Neural cell (in vitro differentiated cells): Measurements from ENCODE around the gene MID1.

Experiments
- POLR2AphosphoS5 ChIP-seq: IDR thresholded peaks from 2 replicates; pipeline ENCODE4 v1.6.1; 2012
- TAF1 ChIP-seq: IDR thresholded peaks from 2 replicates; pipeline ENCODE4 v1.6.1; 2012; ENCODE audit warnings: low read depth
- TF ChIP-seq, protein P1 (sequence below): fragments of 450-650 bp; IDR thresholded peaks from 2 replicates; pipeline ENCODE4 v1.5.1; 2014; ENCODE audit warnings: antibody characterized with exemption, mild to moderate bottlenecking, moderate library complexity; ENCODE audit not compliant: poor library complexity, severe bottlenecking
- TF ChIP-seq, protein P2 (sequence below): IDR thresholded peaks from 2 replicates; pipeline ENCODE4 v1.6.1; 2012; ENCODE audit warnings: borderline replicate concordance

DNA sequence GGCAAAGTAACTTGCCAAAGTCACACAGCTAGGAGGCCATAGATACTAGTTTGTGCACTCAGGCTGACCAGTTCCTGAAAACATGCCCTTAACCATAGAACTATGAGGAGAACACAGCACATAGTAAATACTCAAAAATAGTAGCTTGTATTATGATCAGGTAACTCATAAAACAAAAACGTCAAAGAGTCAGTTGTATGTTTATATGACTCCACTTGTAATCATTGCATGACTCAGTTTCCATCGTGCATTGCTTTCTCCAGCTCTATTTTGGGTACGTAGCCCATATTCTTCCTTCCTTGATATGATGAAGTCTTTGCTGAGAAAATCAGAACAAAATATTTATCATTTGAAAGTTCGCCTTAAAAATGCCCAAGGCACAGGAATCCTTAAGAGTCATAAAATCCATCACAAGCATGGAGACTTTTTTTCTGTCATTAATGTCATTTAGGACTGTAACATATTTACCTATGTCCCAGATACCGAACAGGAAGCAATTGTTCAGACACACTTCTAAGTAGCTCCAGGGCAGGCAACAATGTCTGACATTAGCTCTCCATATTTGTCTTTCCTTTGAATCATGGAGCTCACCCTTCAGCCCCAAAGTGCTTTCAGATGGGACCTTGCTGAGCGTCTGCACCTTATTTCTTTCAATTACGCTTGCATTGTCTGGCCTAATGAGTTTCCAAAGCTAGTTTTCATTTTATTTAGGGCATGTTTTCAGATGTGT lies 11.2 kb upstream of the MID1 start:
- TF ChIP-seq, protein P1, sequence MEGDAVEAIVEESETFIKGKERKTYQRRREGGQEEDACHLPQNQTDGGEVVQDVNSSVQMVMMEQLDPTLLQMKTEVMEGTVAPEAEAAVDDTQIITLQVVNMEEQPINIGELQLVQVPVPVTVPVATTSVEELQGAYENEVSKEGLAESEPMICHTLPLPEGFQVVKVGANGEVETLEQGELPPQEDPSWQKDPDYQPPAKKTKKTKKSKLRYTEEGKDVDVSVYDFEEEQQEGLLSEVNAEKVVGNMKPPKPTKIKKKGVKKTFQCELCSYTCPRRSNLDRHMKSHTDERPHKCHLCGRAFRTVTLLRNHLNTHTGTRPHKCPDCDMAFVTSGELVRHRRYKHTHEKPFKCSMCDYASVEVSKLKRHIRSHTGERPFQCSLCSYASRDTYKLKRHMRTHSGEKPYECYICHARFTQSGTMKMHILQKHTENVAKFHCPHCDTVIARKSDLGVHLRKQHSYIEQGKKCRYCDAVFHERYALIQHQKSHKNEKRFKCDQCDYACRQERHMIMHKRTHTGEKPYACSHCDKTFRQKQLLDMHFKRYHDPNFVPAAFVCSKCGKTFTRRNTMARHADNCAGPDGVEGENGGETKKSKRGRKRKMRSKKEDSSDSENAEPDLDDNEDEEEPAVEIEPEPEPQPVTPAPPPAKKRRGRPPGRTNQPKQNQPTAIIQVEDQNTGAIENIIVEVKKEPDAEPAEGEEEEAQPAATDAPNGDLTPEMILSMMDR, result no peak
- TF ChIP-seq TAF1, result no peak
- TF ChIP-seq, protein P2, sequence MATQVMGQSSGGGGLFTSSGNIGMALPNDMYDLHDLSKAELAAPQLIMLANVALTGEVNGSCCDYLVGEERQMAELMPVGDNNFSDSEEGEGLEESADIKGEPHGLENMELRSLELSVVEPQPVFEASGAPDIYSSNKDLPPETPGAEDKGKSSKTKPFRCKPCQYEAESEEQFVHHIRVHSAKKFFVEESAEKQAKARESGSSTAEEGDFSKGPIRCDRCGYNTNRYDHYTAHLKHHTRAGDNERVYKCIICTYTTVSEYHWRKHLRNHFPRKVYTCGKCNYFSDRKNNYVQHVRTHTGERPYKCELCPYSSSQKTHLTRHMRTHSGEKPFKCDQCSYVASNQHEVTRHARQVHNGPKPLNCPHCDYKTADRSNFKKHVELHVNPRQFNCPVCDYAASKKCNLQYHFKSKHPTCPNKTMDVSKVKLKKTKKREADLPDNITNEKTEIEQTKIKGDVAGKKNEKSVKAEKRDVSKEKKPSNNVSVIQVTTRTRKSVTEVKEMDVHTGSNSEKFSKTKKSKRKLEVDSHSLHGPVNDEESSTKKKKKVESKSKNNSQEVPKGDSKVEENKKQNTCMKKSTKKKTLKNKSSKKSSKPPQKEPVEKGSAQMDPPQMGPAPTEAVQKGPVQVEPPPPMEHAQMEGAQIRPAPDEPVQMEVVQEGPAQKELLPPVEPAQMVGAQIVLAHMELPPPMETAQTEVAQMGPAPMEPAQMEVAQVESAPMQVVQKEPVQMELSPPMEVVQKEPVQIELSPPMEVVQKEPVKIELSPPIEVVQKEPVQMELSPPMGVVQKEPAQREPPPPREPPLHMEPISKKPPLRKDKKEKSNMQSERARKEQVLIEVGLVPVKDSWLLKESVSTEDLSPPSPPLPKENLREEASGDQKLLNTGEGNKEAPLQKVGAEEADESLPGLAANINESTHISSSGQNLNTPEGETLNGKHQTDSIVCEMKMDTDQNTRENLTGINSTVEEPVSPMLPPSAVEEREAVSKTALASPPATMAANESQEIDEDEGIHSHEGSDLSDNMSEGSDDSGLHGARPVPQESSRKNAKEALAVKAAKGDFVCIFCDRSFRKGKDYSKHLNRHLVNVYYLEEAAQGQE, result no peak
- no peak for TF ChIP-seq POLR2AphosphoS5
